Fibroblast of the aortic adventitia (primary cell): ENCODE data around the gene TCF23. TPM values are rescaled to one million over a fixed set of nuclear protein-coding genes. Genes with fewer than 3 reads are reported as not detected.
A peak's percentile ranks its signal among the peaks of the same experiment; 100 is the strongest.
"Not testable (repeated sequence)": the region's sequence is repeated elsewhere in the genome, so short reads cannot be mapped to it uniquely, and the experiment has no call there.

Source experiments
- DNase-seq: peaks from one replicate; pipeline ENCODE4 v3.0.0-alpha.2; 2010; ENCODE audit warnings: low read depth
- H3K4me3 ChIP-seq: 2 replicates; pipeline ENCODE4 v1.5.1; 2011; ENCODE audit warnings: low read depth, mild to moderate bottlenecking, control low read depth, low read length, moderate library complexity
- CTCF ChIP-seq: IDR thresholded peaks from 2 replicates; pipeline ENCODE4 v1.5.1; 2011; ENCODE audit warnings: mild to moderate bottlenecking, low read length, control low read depth, inconsistent platforms; ENCODE audit not compliant: insufficient read depth
- total RNA-seq: library from RNA; depleted of rRNA; stranded (reverse); fragments of >200 nt; gene quantifications from 2 replicates; pipeline ENCODE4 v1.2.3, GENCODE V29; 2012; ENCODE audit warnings: low replicate concordance

Gene TCF23
- total RNA-seq, 1 donor, result not detected

GRCh38 chr2:27109083-27109482, 39.7 kb upstream of the TCF23 start:
- no peak for DNase-seq
- H3K4me3 ChIP-seq, result no peak overlapping the region
- TF ChIP-seq CTCF, result no peak

GRCh38 chr2:27110603-27111352, 38.0 kb upstream of the TCF23 start:
- DNase-seq, H3K4me3 ChIP-seq: not testable (repeated sequence)

- not testable (repeated sequence) for H3K4me3 ChIP-seq, DNase-seq
These were observed 37.3 kb upstream of the TCF23 start for GRCh38 chr2:27111392-27112078.

- H3K4me3 ChIP-seq, result no peak overlapping the region
- no peak for DNase-seq
- TF ChIP-seq CTCF, result no peak
These were observed 33.3 kb upstream of the TCF23 start for GRCh38 chr2:27115519-27115918.

GRCh38 chr2:27117995-27118524, 30.7 kb upstream of the TCF23 start:
- no peak for TF ChIP-seq CTCF
- DNase-seq, result no peak
- peak overlapping the region; percentile 67 for H3K4me3 ChIP-seq

GRCh38 chr2:27118525-27119329, 30.1 kb upstream of the TCF23 start, which contains the start of gene CGREF1:
TSS of gene CGREF1 (minus strand) at chr2:27119128. CDS start at chr2:27104366, 14,762 bp downstream.
- H3K4me3 ChIP-seq, result peak within 1 kb of the TSS; percentile 67
- TF ChIP-seq CTCF, result no peak
- no peak for DNase-seq

GRCh38 chr2:27119330-27119670, 29.5 kb upstream of the TCF23 start:
- DNase-seq, result not testable (repeated sequence)
- peak overlapping the region; percentile 67 for H3K4me3 ChIP-seq

GRCh38 chr2:27121906-27122305, 26.9 kb upstream of the TCF23 start:
- DNase-seq, result no peak
- H3K4me3 ChIP-seq, result no peak overlapping the region
- no peak for TF ChIP-seq CTCF
